GM20000 (cell line): ENCODE data around the gene TMEM220.

Experiments
- DNase-seq: peaks from one replicate; pipeline ENCODE4 v3.0.0; 2012; ENCODE audit warnings: low spot score
- CTCF ChIP-seq: IDR thresholded peaks from 2 replicates; pipeline ENCODE4 v1.5.1; 2012; ENCODE audit warnings: mild to moderate bottlenecking, control low read depth; ENCODE audit errors: extremely low read depth, missing control alignments

Gene TMEM220

GRCh38 chr17:10762037-10762436 is 32.2 kb upstream of the TMEM220 start:
- no peak for DNase-seq
- TF ChIP-seq CTCF = no peak

- DNase-seq = no peak
- no peak for TF ChIP-seq CTCF
Measured at GRCh38 chr17:10761281-10761680, 31.5 kb upstream of the TMEM220 start.

- no peak for TF ChIP-seq CTCF
- no peak for DNase-seq
Measured at GRCh38 chr17:10758062-10758461, 28.2 kb upstream of the TMEM220 start.

- TF ChIP-seq CTCF = no peak
- DNase-seq = no peak
Measured at GRCh38 chr17:10757647-10758046, 27.8 kb upstream of the TMEM220 start.

- no peak for TF ChIP-seq CTCF
Measured at GRCh38 chr17:10757067-10757466, 27.2 kb upstream of the TMEM220 start.

GRCh38 chr17:10756619-10757018 is 26.8 kb upstream of the TMEM220 start:
- no peak for TF ChIP-seq CTCF
- DNase-seq = no peak

More at GRCh38 chr17:10757067-10757466, 27.2 kb upstream of the TMEM220 start:
- DNase-seq = no peak

GRCh38 chr17:10756185-10756584 is 26.4 kb upstream of the TMEM220 start:
- no peak for TF ChIP-seq CTCF
- DNase-seq = no peak
